ENCODE data around the gene KCND3.

KCND3 gene

GRCh38 chr1:111920221-111921024 is 69.0 kb downstream of the KCND3 start:
- DNase-seq (ENCODE audit: low read depth, low spot score) = no peak

- no peak for DNase-seq (ENCODE audit: low read depth, low spot score)
These were observed 77.5 kb downstream of the KCND3 start for GRCh38 chr1:111911776-111912515.

GRCh38 chr1:111911061-111911460 is 78.4 kb downstream of the KCND3 start:
- DNase-seq (ENCODE audit: low read depth, low spot score) = no peak

GRCh38 chr1:111909030-111909429 is 80.4 kb downstream of the KCND3 start:
- no peak for DNase-seq (ENCODE audit: low read depth, low spot score)

- DNase-seq (ENCODE audit: low read depth, low spot score) = no peak
These were observed 81.4 kb downstream of the KCND3 start for GRCh38 chr1:111908011-111908621.

- no peak for DNase-seq (ENCODE audit: low read depth, low spot score)
These were observed 82.1 kb downstream of the KCND3 start for GRCh38 chr1:111907321-111907720.

GRCh38 chr1:111906816-111907215 is 82.7 kb downstream of the KCND3 start:
- no peak for DNase-seq (ENCODE audit: low read depth, low spot score)

- no peak for DNase-seq (ENCODE audit: low read depth, low spot score)
These were observed 83.4 kb downstream of the KCND3 start for GRCh38 chr1:111906111-111906510.

- no peak for DNase-seq (ENCODE audit: low read depth, low spot score)
These were observed 84.8 kb downstream of the KCND3 start for GRCh38 chr1:111904478-111905218.

GRCh38 chr1:111903871-111904449 is 85.5 kb downstream of the KCND3 start:
- no peak for DNase-seq (ENCODE audit: low read depth, low spot score)

GRCh38 chr1:111903148-111903870 is 86.2 kb downstream of the KCND3 start:
- no peak for DNase-seq (ENCODE audit: low read depth, low spot score)

- no peak for DNase-seq (ENCODE audit: low read depth, low spot score)
These were observed 94.0 kb downstream of the KCND3 start for GRCh38 chr1:111895469-111895868.

GRCh38 chr1:111895017-111895416 is 94.5 kb downstream of the KCND3 start:
- no peak for DNase-seq (ENCODE audit: low read depth, low spot score)

GRCh38 chr1:111894497-111894896 is 95.0 kb downstream of the KCND3 start:
- DNase-seq (ENCODE audit: low read depth, low spot score) = no peak

- no peak for DNase-seq (ENCODE audit: low read depth, low spot score)
These were observed 97.9 kb downstream of the KCND3 start for GRCh38 chr1:111891566-111891965.

- no peak for DNase-seq (ENCODE audit: low read depth, low spot score)
These were observed 100.6 kb downstream of the KCND3 start for GRCh38 chr1:111888740-111889376.

- DNase-seq (ENCODE audit: low read depth, low spot score) = no peak
These were observed 101.6 kb downstream of the KCND3 start for GRCh38 chr1:111887875-111888274.

- no peak for DNase-seq (ENCODE audit: low read depth, low spot score)
These were observed 102.1 kb downstream of the KCND3 start for GRCh38 chr1:111887385-111887784.

- DNase-seq (ENCODE audit: low read depth, low spot score) = no peak
These were observed 102.7 kb downstream of the KCND3 start for GRCh38 chr1:111886741-111887140.

- no peak for DNase-seq (ENCODE audit: low read depth, low spot score)
These were observed 104.6 kb downstream of the KCND3 start for GRCh38 chr1:111884772-111885443.

Data from smooth muscle cell of the brain vasculature (primary cell).